AG10803 (cell line): ENCODE data around the gene KLKB1.

Experiments used
- DNase-seq: peaks from one replicate; pipeline ENCODE4 v3.0.0; 2010; ENCODE audit warnings: low read depth
- H3K4me3 ChIP-seq: 2 replicates; pipeline ENCODE4 v1.5.1; 2011; ENCODE audit warnings: mild to moderate bottlenecking, low read length, control low read depth
- CTCF ChIP-seq: conservative IDR thresholded peaks from 2 replicates; pipeline ENCODE4 v1.5.1; 2011; ENCODE audit warnings: mild to moderate bottlenecking, low read length, control low read depth, inconsistent platforms

Gene KLKB1

GRCh38 chr4:186204103-186204559, 23.2 kb upstream of the KLKB1 start:
- DNase-seq: no peak
- TF ChIP-seq CTCF: no peak
- peak overlapping the region; percentile 18; the same call in 1 of the 2 replicates for H3K4me3 ChIP-seq

DNA sequence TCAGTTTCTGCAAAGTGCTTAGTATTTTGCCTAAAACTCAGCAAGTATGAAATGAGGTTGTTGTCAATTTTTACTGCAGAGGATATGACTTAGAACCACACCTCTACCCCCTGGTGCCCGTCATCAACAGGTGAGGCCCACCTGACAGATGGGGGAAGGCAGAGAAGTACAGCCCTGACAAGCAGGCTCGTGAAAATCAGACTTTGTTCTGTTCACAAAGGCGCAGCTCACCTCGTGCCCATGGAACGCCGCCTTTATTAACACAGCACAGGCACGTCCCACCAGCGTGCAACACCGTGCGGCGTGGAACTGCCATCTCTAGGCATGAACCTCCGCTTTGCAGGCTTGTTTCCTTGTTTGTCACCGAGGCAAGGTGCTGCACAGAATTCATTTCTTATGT, 22.6 kb upstream of the KLKB1 start:
- no peak overlapping the region for H3K4me3 ChIP-seq
- no peak for DNase-seq
- TF ChIP-seq CTCF: no peak

- DNase-seq: no peak
- no peak for TF ChIP-seq CTCF
- no peak overlapping the region for H3K4me3 ChIP-seq
These were observed 22.2 kb upstream of the KLKB1 start for GRCh38 chr4:186205156-186205555.

DNA sequence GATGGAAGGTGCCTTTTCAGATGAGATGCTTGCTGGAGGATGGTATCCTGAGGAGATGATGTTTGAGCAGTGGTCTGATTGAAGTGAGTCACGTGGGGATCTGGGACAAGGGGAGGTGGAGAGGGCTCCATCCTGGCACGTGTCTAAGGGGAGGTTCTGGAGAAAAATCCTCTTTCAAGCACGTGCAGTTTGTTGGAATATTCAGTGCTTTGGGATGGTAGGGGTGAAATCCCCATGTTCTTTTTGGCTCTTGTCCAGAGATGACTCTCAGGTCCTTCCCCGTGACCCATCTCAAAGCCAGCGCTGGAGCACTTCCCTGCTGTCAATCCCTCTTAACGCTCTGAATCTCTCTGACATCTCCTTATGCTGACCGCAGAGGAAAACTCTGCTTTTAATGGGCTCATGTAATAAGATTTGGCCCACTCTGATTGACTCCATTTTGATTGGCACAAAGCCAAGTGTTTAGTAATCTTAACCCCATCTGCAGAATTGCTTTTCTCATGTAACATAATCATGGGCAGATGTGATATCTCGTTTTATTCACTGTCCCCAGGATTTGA, 10.8 kb upstream of the KLKB1 start:
- TF ChIP-seq CTCF: no peak
- no peak overlapping the region for H3K4me3 ChIP-seq
- DNase-seq: no peak

DNA sequence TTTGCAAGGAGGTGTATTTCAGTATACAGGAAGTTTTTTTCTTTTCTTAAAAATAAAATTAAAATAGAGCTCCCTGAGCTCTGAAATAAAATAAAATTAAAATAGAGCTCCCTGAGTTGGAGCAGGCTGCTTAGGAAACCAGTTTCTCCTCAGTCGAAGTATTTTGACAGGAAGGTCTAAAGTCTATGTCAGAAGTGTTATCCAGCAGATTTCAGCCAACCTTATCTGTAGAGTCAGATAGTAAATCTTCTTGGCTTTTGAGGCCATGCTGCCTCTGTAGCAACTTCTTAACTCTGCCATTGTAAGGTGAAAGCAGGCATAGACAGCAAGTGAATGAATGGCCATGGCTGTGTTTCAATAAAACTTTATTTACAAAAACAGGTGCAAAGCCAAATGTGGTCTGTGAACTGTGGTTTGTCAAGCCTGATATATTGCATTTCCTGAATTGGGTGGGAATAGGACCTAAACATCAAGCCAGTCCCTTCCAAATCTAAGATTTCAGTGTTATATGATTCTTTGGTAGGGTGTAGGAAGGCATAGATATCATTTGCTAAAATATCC, 9.5 kb upstream of the KLKB1 start:
- DNase-seq: no peak
- H3K4me3 ChIP-seq: no peak overlapping the region
- TF ChIP-seq CTCF: no peak

DNA sequence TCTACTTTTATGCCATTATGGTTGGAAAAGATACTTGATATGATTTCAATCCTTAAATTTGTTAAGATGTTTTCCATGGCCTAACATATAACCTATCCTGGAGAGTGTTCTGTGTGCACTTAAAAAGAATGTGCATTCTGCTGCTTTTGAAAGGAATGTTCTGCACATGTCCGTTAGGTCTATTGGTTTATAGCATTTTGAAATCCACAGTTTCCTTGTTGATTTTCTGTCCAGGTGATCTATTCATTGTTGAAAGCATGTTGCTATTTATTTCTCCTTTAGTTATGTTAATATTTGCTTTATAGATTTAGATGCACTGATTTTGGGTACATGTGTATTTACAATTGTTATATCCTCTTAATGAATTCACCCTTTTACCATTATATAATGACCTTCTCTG, 5.7 kb upstream of the KLKB1 start:
- H3K4me3 ChIP-seq: no peak overlapping the region
- no peak for DNase-seq
- TF ChIP-seq CTCF: no peak

- TF ChIP-seq CTCF: no peak
- DNase-seq: no peak
- no peak overlapping the region for H3K4me3 ChIP-seq
These were observed 1.5 kb upstream of the KLKB1 start for GRCh38 chr4:186225848-186226247.
